ENCODE measurements around the gene COL6A5.
"Not testable (repeated sequence)": the region's sequence is repeated elsewhere in the genome, so short reads cannot be mapped to it uniquely, and the experiment has no call there.

The COL6A5 gene

GRCh38 chr3:130345487-130346079 lies at the start of gene COL6A5:
TSS of gene COL6A5 (plus strand) at chr3:130345672. CDS start at chr3:130373639, 27,967 bp downstream.
- no peak for DNase-seq (ENCODE audit: low spot score)

GRCh38 chr3:130299531-130299930 lies 45.9 kb upstream of the COL6A5 start:
- DNase-seq (ENCODE audit: low spot score) = peak; percentile 31

- no peak for DNase-seq (ENCODE audit: low spot score)
These were observed 44.6 kb upstream of the COL6A5 start for GRCh38 chr3:130300888-130301287.

- DNase-seq (ENCODE audit: low spot score) = no peak
These were observed 35.4 kb upstream of the COL6A5 start for GRCh38 chr3:130310109-130310508.

- DNase-seq (ENCODE audit: low spot score) = no peak
These were observed 33.1 kb upstream of the COL6A5 start for GRCh38 chr3:130312374-130312773.

GRCh38 chr3:130316169-130316568 lies 29.3 kb upstream of the COL6A5 start:
- no peak for DNase-seq (ENCODE audit: low spot score)

GRCh38 chr3:130323503-130323902 lies 22.0 kb upstream of the COL6A5 start:
- no peak for DNase-seq (ENCODE audit: low spot score)

GRCh38 chr3:130340766-130341165 lies 4.7 kb upstream of the COL6A5 start:
- no peak for DNase-seq (ENCODE audit: low spot score)

- no peak for DNase-seq (ENCODE audit: low spot score)
These were observed 4.1 kb upstream of the COL6A5 start for GRCh38 chr3:130341388-130341787.

- DNase-seq (ENCODE audit: low spot score) = no peak
These were observed 3.6 kb upstream of the COL6A5 start for GRCh38 chr3:130341882-130342281.

- no peak for DNase-seq (ENCODE audit: low spot score)
These were observed 2.4 kb upstream of the COL6A5 start for GRCh38 chr3:130342821-130343661.

GRCh38 chr3:130348258-130348657 lies 2.8 kb downstream of the COL6A5 start:
- DNase-seq (ENCODE audit: low spot score) = not testable (repeated sequence)

- DNase-seq (ENCODE audit: low spot score) = no peak
These were observed 9.0 kb downstream of the COL6A5 start for GRCh38 chr3:130354430-130354829.

- no peak for DNase-seq (ENCODE audit: low spot score)
These were observed 28.6 kb downstream of the COL6A5 start for GRCh38 chr3:130374033-130374432.

GRCh38 chr3:130374908-130375307 lies 29.4 kb downstream of the COL6A5 start:
- no peak for DNase-seq (ENCODE audit: low spot score)

- no peak for DNase-seq (ENCODE audit: low spot score)
These were observed 32.6 kb downstream of the COL6A5 start for GRCh38 chr3:130377960-130378676.

GRCh38 chr3:130378677-130379191 lies 33.3 kb downstream of the COL6A5 start:
- DNase-seq (ENCODE audit: low spot score) = no peak

GRCh38 chr3:130379274-130379673 lies 33.8 kb downstream of the COL6A5 start:
- no peak for DNase-seq (ENCODE audit: low spot score)

- DNase-seq (ENCODE audit: low spot score) = no peak
These were observed 34.9 kb downstream of the COL6A5 start for GRCh38 chr3:130380398-130380797.

- no peak for DNase-seq (ENCODE audit: low spot score)
These were observed 38.0 kb downstream of the COL6A5 start for GRCh38 chr3:130383424-130383823.

- no peak for DNase-seq (ENCODE audit: low spot score)
These were observed 39.1 kb downstream of the COL6A5 start for GRCh38 chr3:130384476-130385025.

- no peak for DNase-seq (ENCODE audit: low spot score)
These were observed 41.3 kb downstream of the COL6A5 start for GRCh38 chr3:130386604-130387263.

Data from Ammon's horn (tissue), 1 donor.